Endothelial cell (in vitro differentiated cells): ENCODE measurements around the gene TGM2. TPM values are rescaled to one million over a fixed set of nuclear protein-coding genes. Genes with fewer than 3 reads are reported as not detected.

Experiments
- DNase-seq: peaks from one replicate; pipeline ENCODE4 v3.0.0; 2021; ENCODE audit warnings: low spot score
- H3K27ac Mint-ChIP-seq: one replicate; pipeline ENCODE4 v1.8.0; 2021; ENCODE audit warnings: mixed read lengths, inconsistent platforms; ENCODE audit not compliant: unreplicated experiment
- H3K27me3 Mint-ChIP-seq: one replicate; pipeline ENCODE4 v1.8.0; 2021; ENCODE audit warnings: mild to moderate bottlenecking, moderate library complexity, mixed read lengths, inconsistent platforms; ENCODE audit not compliant: unreplicated experiment
- H3K36me3 Mint-ChIP-seq: one replicate; pipeline ENCODE4 v1.8.0; 2021; ENCODE audit warnings: mild to moderate bottlenecking, low read depth, mixed read lengths, inconsistent platforms; ENCODE audit not compliant: unreplicated experiment
- H3K4me1 Mint-ChIP-seq: one replicate; pipeline ENCODE4 v1.8.0; 2021; ENCODE audit warnings: mild to moderate bottlenecking, mixed read lengths, inconsistent platforms; ENCODE audit not compliant: unreplicated experiment
- H3K4me3 Mint-ChIP-seq: one replicate; pipeline ENCODE4 v1.8.0; 2021; ENCODE audit warnings: mild to moderate bottlenecking, mixed read lengths, inconsistent platforms; ENCODE audit not compliant: unreplicated experiment
- H3K9me3 Mint-ChIP-seq: one replicate; pipeline ENCODE4 v1.8.0; 2021; ENCODE audit warnings: mixed read lengths, inconsistent platforms; ENCODE audit not compliant: unreplicated experiment
- CTCF ChIP-seq: fragments of 200-600 bp; sonication (generic); IDR thresholded peaks from one replicate; pipeline ENCODE4 v1.5.0; 2021; ENCODE audit warnings: antibody characterized with exemption; ENCODE audit not compliant: unreplicated experiment
- total RNA-seq: library from RNA; stranded (reverse); fragmentation: NEBNext Ultra II Directional; extraction: Animal tissue kit (Norgen Biotek cat#: 25700); gene quantifications from one replicate; pipeline ENCODE4 v1.2.1, GENCODE V29; 2021; ENCODE audit not compliant: unreplicated experiment

The TGM2 gene
- total RNA-seq, 1 donor from 2014 or later: 216 TPM

GRCh38 chr20:38130687-38131587 is 34.1 kb downstream of the TGM2 start:
- H3K27ac Mint-ChIP-seq: no peak overlapping the region
- peaks cover 38% of the 10 kb centered on the region for H3K4me1 Mint-ChIP-seq
- H3K9me3 Mint-ChIP-seq: no peaks in the 10 kb centered on the region
- peaks cover 15% of the 10 kb centered on the region for H3K27me3 Mint-ChIP-seq
- no peak for DNase-seq
- peaks cover 20% of the 10 kb centered on the region for H3K36me3 Mint-ChIP-seq
- TF ChIP-seq CTCF: no peak
- H3K4me3 Mint-ChIP-seq: no peak overlapping the region

- Mint-ChIP-seq H3K27ac (no peak overlapping the region), H3K27me3 (peaks cover 11% of the 10 kb centered on the region), H3K4me1 (peaks cover 34% of the 10 kb centered on the region)
Measured at GRCh38 chr20:38129893-38130609, 35.0 kb downstream of the TGM2 start.

GRCh38 chr20:38129248-38129865 is 35.7 kb downstream of the TGM2 start:
- DNase-seq: no peak
- Mint-ChIP-seq H3K27me3 (peaks cover 11% of the 10 kb centered on the region), H3K4me1 (peaks cover 27% of the 10 kb centered on the region), H3K27ac (no peak overlapping the region), H3K9me3 (no peaks in the 10 kb centered on the region), H3K36me3 (peaks cover 17% of the 10 kb centered on the region), H3K4me3 (no peak overlapping the region)
- TF ChIP-seq CTCF: no peak

More at GRCh38 chr20:38129893-38130609, 35.0 kb downstream of the TGM2 start:
- Mint-ChIP-seq H3K4me3 (no peak overlapping the region), H3K9me3 (no peaks in the 10 kb centered on the region), H3K36me3 (peaks cover 20% of the 10 kb centered on the region)
- DNase-seq: no peak
- TF ChIP-seq CTCF: no peak

GRCh38 chr20:38128691-38129090 is 36.4 kb downstream of the TGM2 start:
- Mint-ChIP-seq H3K4me3 (peak overlapping the region; percentile 47), H3K27ac (no peak overlapping the region), H3K4me1 (peaks cover 21% of the 10 kb centered on the region), H3K36me3 (peaks cover 16% of the 10 kb centered on the region), H3K27me3 (peaks cover 9% of the 10 kb centered on the region), H3K9me3 (no peaks in the 10 kb centered on the region)
- no peak for DNase-seq
- TF ChIP-seq CTCF: no peak
